PFSK-1 (cell line): ENCODE measurements around the gene OPN3.

Experiments
- FOXP2 ChIP-seq: optimal IDR thresholded peaks from 2 replicates; pipeline ENCODE3; 2011; ENCODE audit warnings: borderline replicate concordance, control low read depth, inconsistent platforms; ENCODE audit not compliant: insufficient read depth; ENCODE audit errors: extremely low read length, extremely low read depth
- POLR2AphosphoS5 ChIP-seq: IDR thresholded peaks from 2 replicates; pipeline ENCODE4 v1.6.1; 2012; ENCODE audit warnings: low read depth, mild to moderate bottlenecking, control low read depth, low read length, moderate library complexity
- REST ChIP-seq, 2 experiments: IDR thresholded peaks; 2 replicates each; pipeline versions ENCODE4 v1.6.1 to v1.8.0; 2011 to 2012; ENCODE audit warnings: low read depth in 2 of 2, low read length in 2 of 2, control low read depth in 1 of 2, inconsistent platforms in 1 of 2, mild to moderate bottlenecking in 1 of 2, moderate library complexity in 1 of 2; ENCODE audit not compliant: insufficient read depth in 1 of 2
- SIN3A ChIP-seq: IDR thresholded peaks from 2 replicates; pipeline ENCODE4 v1.6.1; 2012; ENCODE audit warnings: mild to moderate bottlenecking, low read length, moderate library complexity, borderline replicate concordance; ENCODE audit not compliant: insufficient read depth
- TAF1 ChIP-seq: IDR thresholded peaks from 2 replicates; pipeline ENCODE4 v1.6.1; 2012; ENCODE audit warnings: low read length, control low read depth, borderline replicate concordance; ENCODE audit not compliant: insufficient read depth

Gene OPN3

GRCh38 chr1:241551759-241552638 is 88.2 kb downstream of the OPN3 start:
- TF ChIP-seq FOXP2: no peak
- TF ChIP-seq TAF1: no peak
- TF ChIP-seq SIN3A: no peak
- TF ChIP-seq POLR2AphosphoS5: no peak
- TF ChIP-seq REST (IDR thresholded peaks at IDR 0.05; ENCODE audit: insufficient read depth in 1 of 2, low read depth in 2 of 2, low read length in 2 of 2): no peak

- TF ChIP-seq TAF1: no peak
- TF ChIP-seq SIN3A: no peak
- TF ChIP-seq POLR2AphosphoS5: no peak
- TF ChIP-seq REST (IDR thresholded peaks at IDR 0.05; ENCODE audit: insufficient read depth in 1 of 2, low read depth in 2 of 2, low read length in 2 of 2): no peak
- TF ChIP-seq FOXP2: no peak
Observed at GRCh38 chr1:241550318-241550717, 89.9 kb downstream of the OPN3 start.

- no peak for TF ChIP-seq TAF1
Observed at GRCh38 chr1:241548008-241548407, 92.2 kb downstream of the OPN3 start.
